Caco-2 (cell line): ENCODE data around the gene CD247. TPM values are rescaled to one million over a fixed set of nuclear protein-coding genes. Genes with fewer than 3 reads are reported as not detected.

ENCODE experiments used
- BruUV-seq: library from RNA; stranded (reverse); fragments of 400-500 nt; replicated peaks from 2 replicates; lab custom pipeline; 2021; lab: Mats Ljungman, UMichigan
- CTCF ChIA-PET: fragments of 300-600 bp; sonication (Branson Sonifier 250); formaldehyde crosslinking; loops from one replicate; lab custom pipeline; 2022; ENCODE audit warnings: antibody characterized with exemption; lab: Charles Lee
- POLR2A ChIA-PET: fragments of 300-600 bp; sonication (Branson Sonifier 250); formaldehyde crosslinking; loops from one replicate; lab custom pipeline; 2022; ENCODE audit warnings: antibody characterized with exemption; lab: Charles Lee
- DNase-seq, 2 experiments: peaks; one replicate each; pipeline versions ENCODE4 v3.0.0 to v3.0.0-alpha.2; 2020 to 2022
- H3K27me3 ChIP-seq: replicated peaks from 2 replicates; pipeline ENCODE4 v1.6.0; 2011; ENCODE audit warnings: low read length; ENCODE audit not compliant: control insufficient read depth, insufficient read depth
- H3K36me3 ChIP-seq: 2 replicates; pipeline ENCODE4 v1.5.1; 2011; ENCODE audit warnings: low read length; ENCODE audit not compliant: control insufficient read depth, insufficient read depth
- H3K4me1 ChIP-seq: fragments of 250-450 bp; sonication (Bioruptor Pico); 2 replicates; pipeline ENCODE4 v1.5.1; 2020; ENCODE audit warnings: mild to moderate bottlenecking
- H3K4me3 ChIP-seq: 2 replicates; pipeline ENCODE4 v1.5.1; 2011; ENCODE audit warnings: low read depth, mild to moderate bottlenecking, control low read depth, low read length
- H3K9me3 ChIP-seq: fragments of 250-450 bp; sonication (Bioruptor Pico); 2 replicates; pipeline ENCODE4 v1.5.1; 2020; ENCODE audit warnings: mild to moderate bottlenecking, moderate library complexity
- H3K27ac Mint-ChIP-seq: one replicate; pipeline ENCODE4 v1.8.0; 2022; ENCODE audit warnings: mixed read lengths; ENCODE audit not compliant: unreplicated experiment
- H3K27me3 Mint-ChIP-seq: one replicate; pipeline ENCODE4 v1.8.0; 2022; ENCODE audit warnings: mixed read lengths; ENCODE audit not compliant: insufficient read depth, unreplicated experiment
- H3K36me3 Mint-ChIP-seq: one replicate; pipeline ENCODE4 v1.8.0; 2022; ENCODE audit warnings: mild to moderate bottlenecking, mixed read lengths; ENCODE audit not compliant: insufficient read depth, unreplicated experiment
- H3K4me1 Mint-ChIP-seq: one replicate; pipeline ENCODE4 v1.8.0; 2022; ENCODE audit warnings: low read depth, mixed read lengths; ENCODE audit not compliant: unreplicated experiment
- H3K4me3 Mint-ChIP-seq: one replicate; pipeline ENCODE4 v1.8.0; 2022; ENCODE audit warnings: mild to moderate bottlenecking, moderate library complexity, mixed read lengths; ENCODE audit not compliant: unreplicated experiment
- H3K9me3 Mint-ChIP-seq: one replicate; pipeline ENCODE4 v1.8.0; 2022; ENCODE audit warnings: mixed read lengths; ENCODE audit not compliant: unreplicated experiment
- intact Hi-C: fragments of 100-400 bp; cut with micrococcal nuclease; formaldehyde crosslinking; loops from one replicate; pipeline ENCODE4 v1.10.0; 2022; ENCODE audit not compliant: unreplicated experiment
- total RNA-seq: library from RNA; stranded (reverse); gene quantifications from 2 replicates; pipeline ENCODE4 v1.2.3, GENCODE V29; 2022
- TF ChIP-seq, protein P1 (sequence below), 2 experiments: fragments of 200-600 bp in 1 of 2; IDR thresholded peaks; 1 replicate in 1 of 2; 2 replicates in 1 of 2; pipeline versions ENCODE4 v1.5.1 to v1.8.0; 2011 to 2022; ENCODE audit warnings: antibody characterized with exemption in 1 of 2, control low read depth in 1 of 2, inconsistent platforms in 1 of 2, low read depth in 1 of 2, low read length in 1 of 2, mild to moderate bottlenecking in 1 of 2, moderate library complexity in 1 of 2; ENCODE audit not compliant: insufficient read depth in 1 of 2, severe bottlenecking in 1 of 2, unreplicated experiment in 1 of 2

Gene CD247
- total RNA-seq, 1 experiment from 2014 or later = not detected

DNA sequence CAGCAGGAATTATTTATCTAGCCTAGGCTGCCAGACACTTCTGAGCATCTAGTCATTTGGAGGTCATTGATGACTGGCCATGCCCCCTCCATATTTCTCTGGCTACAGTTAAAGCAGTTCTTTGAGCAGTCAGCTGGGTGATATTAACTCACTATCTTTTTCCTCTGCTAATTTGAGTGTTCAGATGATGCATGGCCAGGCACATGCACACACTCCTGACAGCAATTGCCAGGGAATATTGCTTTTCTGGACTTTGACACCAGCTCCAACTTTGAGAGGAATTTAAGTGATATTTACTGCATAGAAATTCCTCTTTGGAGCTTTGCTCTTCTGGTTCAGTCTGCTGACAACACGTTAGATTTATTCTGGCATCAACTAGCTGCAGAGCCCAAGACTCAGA is 52.6 kb downstream of the CD247 start:
- H3K27ac Mint-ChIP-seq = no peak overlapping the region
- POLR2A ChIA-PET = interaction anchor here (1.5 kb wide), 1 partner anchor 88 kb away, joined by 3 read pairs; the partner anchor contains the start of gene CREG1
- H3K36me3 ChIP-seq = no peaks in the 10 kb centered on the region

DNA sequence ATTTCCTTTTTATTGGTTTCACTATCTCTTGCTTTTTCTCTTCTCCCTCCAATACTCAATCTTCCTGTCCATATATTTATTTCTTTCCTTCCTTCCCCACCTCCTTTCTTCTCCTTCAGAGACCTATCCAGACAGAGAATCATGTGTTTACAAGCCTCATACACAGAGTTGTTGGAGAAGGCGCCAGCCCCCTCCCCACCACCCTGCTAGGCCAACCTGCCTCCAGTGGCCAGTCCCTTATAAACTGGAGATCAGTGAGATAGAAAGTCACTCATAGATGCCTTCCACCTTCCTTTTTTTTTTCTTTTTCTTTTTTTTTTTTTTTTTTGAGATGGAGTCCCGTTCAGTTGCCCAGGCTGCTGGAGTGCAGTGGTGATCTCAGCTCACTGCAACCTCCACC is 53.3 kb downstream of the CD247 start:
- Mint-ChIP-seq H3K4me1 (peaks cover 12% of the 10 kb centered on the region), H3K27me3 (no peaks in the 10 kb centered on the region), H3K4me3 (no peak overlapping the region), H3K9me3 (no peaks in the 10 kb centered on the region), H3K27ac (no peak overlapping the region), H3K36me3 (no peaks in the 10 kb centered on the region)
- intact Hi-C loops = no loop called here
- H3K9me3 ChIP-seq = no peaks in the 10 kb centered on the region
- no peaks in the 10 kb centered on the region for H3K36me3 ChIP-seq
- TF ChIP-seq, protein P1, sequence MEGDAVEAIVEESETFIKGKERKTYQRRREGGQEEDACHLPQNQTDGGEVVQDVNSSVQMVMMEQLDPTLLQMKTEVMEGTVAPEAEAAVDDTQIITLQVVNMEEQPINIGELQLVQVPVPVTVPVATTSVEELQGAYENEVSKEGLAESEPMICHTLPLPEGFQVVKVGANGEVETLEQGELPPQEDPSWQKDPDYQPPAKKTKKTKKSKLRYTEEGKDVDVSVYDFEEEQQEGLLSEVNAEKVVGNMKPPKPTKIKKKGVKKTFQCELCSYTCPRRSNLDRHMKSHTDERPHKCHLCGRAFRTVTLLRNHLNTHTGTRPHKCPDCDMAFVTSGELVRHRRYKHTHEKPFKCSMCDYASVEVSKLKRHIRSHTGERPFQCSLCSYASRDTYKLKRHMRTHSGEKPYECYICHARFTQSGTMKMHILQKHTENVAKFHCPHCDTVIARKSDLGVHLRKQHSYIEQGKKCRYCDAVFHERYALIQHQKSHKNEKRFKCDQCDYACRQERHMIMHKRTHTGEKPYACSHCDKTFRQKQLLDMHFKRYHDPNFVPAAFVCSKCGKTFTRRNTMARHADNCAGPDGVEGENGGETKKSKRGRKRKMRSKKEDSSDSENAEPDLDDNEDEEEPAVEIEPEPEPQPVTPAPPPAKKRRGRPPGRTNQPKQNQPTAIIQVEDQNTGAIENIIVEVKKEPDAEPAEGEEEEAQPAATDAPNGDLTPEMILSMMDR (IDR thresholded peaks at IDR 0.05; ENCODE audit: insufficient read depth in 1 of 2, low read depth in 1 of 2, low read length in 1 of 2, severe bottlenecking in 1 of 2, unreplicated experiment in 1 of 2) = no peak
- no peak overlapping the region for H3K4me3 ChIP-seq
- no peaks in the 10 kb centered on the region for H3K27me3 ChIP-seq
- no peaks in the 10 kb centered on the region; the same call in 1 of the 2 replicates for H3K4me1 ChIP-seq
- no TSS peak for BruUV-seq
- CTCF ChIA-PET = interaction anchor here (0.6 to 0.7 kb wide), 2 partner anchors 24 to 178 kb away, joined by 3 to 6 read pairs; no protein-coding TSS in a partner anchor
- DNase-seq = no peak
- POLR2A ChIA-PET = no interaction called here

More for the DNA sequence above, 52.6 kb downstream of the CD247 start:
- no peaks in the 10 kb centered on the region; the same call in 1 of the 2 replicates for H3K4me1 ChIP-seq
- no peaks in the 10 kb centered on the region for H3K27me3 ChIP-seq
- H3K27me3 Mint-ChIP-seq = no peaks in the 10 kb centered on the region
- CTCF ChIA-PET = interaction anchor here (0.6 to 0.7 kb wide), 2 partner anchors 25 to 62 kb away, joined by 6 to 7 read pairs; no protein-coding TSS in a partner anchor
- H3K36me3 Mint-ChIP-seq = no peaks in the 10 kb centered on the region
- H3K9me3 ChIP-seq = no peaks in the 10 kb centered on the region
- no peak overlapping the region for H3K4me3 Mint-ChIP-seq
- H3K4me1 Mint-ChIP-seq = peaks cover 12% of the 10 kb centered on the region
- intact Hi-C loops = no loop called here
- no peak for DNase-seq
- H3K4me3 ChIP-seq = no peak overlapping the region
- no peaks in the 10 kb centered on the region for H3K9me3 Mint-ChIP-seq
- no TSS peak for BruUV-seq
- TF ChIP-seq, protein P1 (IDR thresholded peaks at IDR 0.05; ENCODE audit: insufficient read depth in 1 of 2, low read depth in 1 of 2, low read length in 1 of 2, severe bottlenecking in 1 of 2, unreplicated experiment in 1 of 2) = no peak

DNA sequence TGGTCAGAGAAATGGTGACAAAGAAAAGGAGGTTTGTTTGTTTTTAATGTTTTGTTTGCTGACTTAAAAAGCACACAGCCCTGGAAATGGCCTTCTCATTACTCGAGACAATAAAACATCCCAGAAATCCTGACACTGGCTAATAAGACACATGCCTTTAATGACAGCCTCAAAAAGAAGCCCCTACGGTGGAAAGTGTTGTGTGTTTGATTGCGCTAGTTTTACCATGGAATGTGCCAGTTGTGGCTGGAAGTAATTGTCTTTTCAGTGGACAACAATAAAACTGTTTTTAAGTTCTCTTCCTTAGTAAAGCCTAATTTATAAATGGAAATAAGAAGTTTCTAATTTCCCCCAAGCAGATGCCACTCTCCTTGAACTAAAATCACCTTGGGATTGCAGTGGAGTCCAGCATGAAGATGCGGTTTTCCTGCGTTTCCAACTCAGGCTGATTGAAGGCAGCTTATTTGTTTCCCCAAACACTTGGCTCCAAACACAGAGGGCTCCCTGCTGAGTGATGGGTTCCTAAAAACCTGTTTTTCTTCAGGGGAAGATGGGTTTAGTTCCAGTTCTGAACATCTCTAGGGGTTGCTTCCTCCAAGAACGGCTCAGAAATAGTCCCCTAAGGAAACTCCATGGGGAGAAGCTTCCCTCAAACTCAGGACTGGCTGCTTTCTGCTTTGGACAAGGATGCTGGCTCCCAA is 54.3 kb downstream of the CD247 start:
- Mint-ChIP-seq H3K4me1 (peaks cover 12% of the 10 kb centered on the region), H3K27me3 (no peaks in the 10 kb centered on the region), H3K4me3 (no peak overlapping the region), H3K9me3 (no peaks in the 10 kb centered on the region), H3K27ac (no peak overlapping the region), H3K36me3 (no peaks in the 10 kb centered on the region)
- CTCF ChIA-PET = no interaction called here
- intact Hi-C loops = no loop called here
- no peaks in the 10 kb centered on the region; the same call in 1 of the 2 replicates for H3K4me1 ChIP-seq
- POLR2A ChIA-PET = no interaction called here
- H3K4me3 ChIP-seq = no peak overlapping the region
- no peak for DNase-seq
- H3K27me3 ChIP-seq = no peaks in the 10 kb centered on the region
- H3K9me3 ChIP-seq = no peaks in the 10 kb centered on the region
- TF ChIP-seq, protein P1 (IDR thresholded peaks at IDR 0.05; ENCODE audit: insufficient read depth in 1 of 2, low read depth in 1 of 2, low read length in 1 of 2, severe bottlenecking in 1 of 2, unreplicated experiment in 1 of 2) = no peak
- H3K36me3 ChIP-seq = no peaks in the 10 kb centered on the region
- BruUV-seq = no TSS peak
